CD14-positive monocyte (primary cell): ENCODE measurements around the gene TAOK1. TPM values are rescaled to one million over a fixed set of nuclear protein-coding genes. Genes with fewer than 3 reads are reported as not detected.

Source experiments
- DNase-seq, 3 donors: peaks; one replicate each; pipeline ENCODE4 v3.0.0-alpha.2; 2011 to 2022
- H2AFZ ChIP-seq: 2 replicates; pipeline ENCODE4 v1.6.0; 2012; ENCODE audit warnings: mild to moderate bottlenecking, low read depth, low read length, inconsistent platforms; ENCODE audit not compliant: insufficient read depth, poor library complexity, severe bottlenecking
- H3K27ac ChIP-seq, 2 donors: 1 replicate in 1 of 2; 2 replicates in 1 of 2; pipeline ENCODE4 v1.5.1; 2012 to 2013; ENCODE audit warnings: low read length in 2 of 2, control low read depth in 1 of 2, inconsistent platforms in 1 of 2, low read depth in 1 of 2, mild to moderate bottlenecking in 1 of 2
- H3K27me3 ChIP-seq, 2 donors: one replicate each; pipeline versions ENCODE4 v1.6.0 to v1.6.1; 2011 to 2013; ENCODE audit warnings: low read length in 2 of 2; ENCODE audit not compliant: control insufficient read depth in 2 of 2, insufficient read depth in 2 of 2
- H3K36me3 ChIP-seq, 2 donors: replicated peaks in 1 of 2; 1 replicate in 1 of 2; 2 replicates in 1 of 2; pipeline versions ENCODE4 v1.5.1 to v1.6.1; 2012 to 2013; ENCODE audit warnings: low read length in 2 of 2, control low read depth in 1 of 2, inconsistent platforms in 1 of 2, mild to moderate bottlenecking in 1 of 2; ENCODE audit not compliant: insufficient read depth in 2 of 2, control insufficient read depth in 1 of 2
- H3K4me1 ChIP-seq, 2 donors: 1 replicate in 1 of 2; 2 replicates in 1 of 2; pipeline versions ENCODE4 v1.5.1 to v1.6.1; 2012 to 2013; ENCODE audit warnings: low read length in 2 of 2, control low read depth in 1 of 2, inconsistent platforms in 1 of 2, mild to moderate bottlenecking in 1 of 2, moderate library complexity in 1 of 2; ENCODE audit not compliant: insufficient read depth in 2 of 2, control insufficient read depth in 1 of 2
- H3K4me2 ChIP-seq: replicated peaks from 2 replicates; pipeline ENCODE3; 2012; ENCODE audit warnings: low read length, moderate library complexity, mild to moderate bottlenecking; ENCODE audit not compliant: poor library complexity, severe bottlenecking; ENCODE audit errors: extremely low read depth
- H3K4me3 ChIP-seq, 3 experiments: fragments of 200-600 bp in 1 of 3; sonication (generic) in 1 of 3; replicated peaks in 1 of 3; 1 replicate in 2 of 3; 2 replicates in 1 of 3; pipeline ENCODE4 v1.5.1; 2011 to 2013; ENCODE audit warnings: low read length in 3 of 3, mild to moderate bottlenecking in 3 of 3, control low read depth in 2 of 3, low read depth in 2 of 3, inconsistent platforms in 1 of 3, moderate library complexity in 1 of 3
- H3K79me2 ChIP-seq: 2 replicates; pipeline ENCODE4 v1.6.0; 2012; ENCODE audit warnings: mild to moderate bottlenecking, control low read depth, inconsistent platforms, low read length, moderate library complexity; ENCODE audit not compliant: insufficient read depth
- H3K9ac ChIP-seq: 2 replicates; pipeline ENCODE4 v1.6.0; 2017; ENCODE audit warnings: low read length, mild to moderate bottlenecking; ENCODE audit not compliant: insufficient read depth, poor library complexity, severe bottlenecking
- H3K9me3 ChIP-seq, 2 donors: replicated peaks in 1 of 2; 1 replicate in 1 of 2; 2 replicates in 1 of 2; pipeline versions ENCODE4 v1.5.1 to v1.6.1; 2012 to 2013; ENCODE audit warnings: low read length in 2 of 2, control low read depth in 1 of 2; ENCODE audit not compliant: control insufficient read depth in 1 of 2, insufficient read depth in 1 of 2
- H4K20me1 ChIP-seq: 2 replicates; pipeline ENCODE4 v1.6.0; 2012; ENCODE audit warnings: mild to moderate bottlenecking, low read length, control low read depth, moderate library complexity; ENCODE audit not compliant: insufficient read depth
- H3K27ac Mint-ChIP-seq, 7 donors: one replicate each; pipeline ENCODE4 v1.8.0; 2020; ENCODE audit warnings: mild to moderate bottlenecking in 7 of 7, mixed read lengths in 7 of 7, moderate library complexity in 6 of 7, inconsistent platforms in 2 of 7
- H3K27me3 Mint-ChIP-seq, 3 donors: one replicate each; pipeline ENCODE4 v1.8.0; 2021 to 2022; ENCODE audit warnings: low read depth in 3 of 3, mild to moderate bottlenecking in 3 of 3, mixed read lengths in 3 of 3, moderate library complexity in 3 of 3, inconsistent platforms in 1 of 3
- H3K36me3 Mint-ChIP-seq, 2 donors: one replicate each; pipeline ENCODE4 v1.8.0; 2020; ENCODE audit warnings: mixed read lengths in 2 of 2, inconsistent platforms in 1 of 2, mild to moderate bottlenecking in 1 of 2
- H3K4me1 Mint-ChIP-seq: one replicate; pipeline ENCODE4 v1.8.0; 2020; ENCODE audit warnings: mild to moderate bottlenecking, mixed read lengths
- H3K4me3 Mint-ChIP-seq, 2 donors: one replicate each; pipeline ENCODE4 v1.8.0; 2020; ENCODE audit warnings: mild to moderate bottlenecking in 2 of 2, mixed read lengths in 2 of 2, moderate library complexity in 1 of 2
- H3K9me3 Mint-ChIP-seq, 7 donors: one replicate each; pipeline ENCODE4 v1.8.0; 2020 to 2022; ENCODE audit warnings: mixed read lengths in 7 of 7, mild to moderate bottlenecking in 6 of 7, moderate library complexity in 6 of 7, inconsistent platforms in 2 of 7
- WGBS: methylation state at CpG from one replicate; pipeline ENCODE4 v1.1.5; 2013; ENCODE audit warnings: missing lambda C conversion rate; ENCODE audit not compliant: insufficient coverage; 5-methylcytosine and 5-hydroxymethylcytosine counted together
- intact Hi-C, 2 donors: fragments of 100-400 bp; cut with micrococcal nuclease; formaldehyde crosslinking; loops; one replicate each; pipeline versions ENCODE4 v1.15.0 to v1.15.1; 2023
- polyA plus RNA-seq, 3 donors: library from polyadenylated mRNA; depleted of rRNA in 1 of 3; unstranded in 2 of 3; stranded (reverse) in 1 of 3; fragments of 300-500 nt in 2 of 3; fragments of >200 nt in 1 of 3; fragmentation: Illumina TruSeq in 2 of 3; gene quantifications; 1 replicate in 2 of 3; 2 replicates in 1 of 3; pipeline ENCODE4 v1.2.3, GENCODE V29; 2012 to 2021
- TF ChIP-seq, protein P1 (sequence below): fragments of 200-600 bp; IDR thresholded peaks from one replicate; pipeline ENCODE4 v1.8.0; 2022; ENCODE audit warnings: antibody characterized with exemption, mild to moderate bottlenecking

Gene TAOK1
- polyA plus RNA-seq, 3 donors, result 2.4 to 13.9 (median 4.8) TPM

- peak; percentile 36 to 64 (median 53) for DNase-seq
- Histone ChIP-seq H3K27me3 (no peaks in the 10 kb centered on the region), H4K20me1 (no peaks in the 10 kb centered on the region), H3K27ac (peak overlapping the region in 1 of 2 donors; percentile 21), H2AFZ (peak overlapping the region; percentile 82), H3K36me3 (no peaks in the 10 kb centered on the region), H3K9me3 (no peaks in the 10 kb centered on the region), H3K4me1 (peaks cover 4 to 8% of the 10 kb centered on the region in 2 donors), H3K4me3 (peak overlapping the region in 1 of 3 experiments; percentile 53), H3K4me2 (peak overlapping the region; percentile 46), H3K9ac (no peak overlapping the region), H3K79me2 (no peaks in the 10 kb centered on the region)
- Mint-ChIP-seq H3K36me3 (no peaks in the 10 kb centered on the region), H3K4me1 (no peaks in the 10 kb centered on the region), H3K27ac (no peak overlapping the region), H3K4me3 (no peak overlapping the region), H3K27me3 (no peaks in the 10 kb centered on the region), H3K9me3 (peaks cover 0 to 4% (median 0%) of the 10 kb centered on the region in 7 donors)
- intact Hi-C loops, result loop anchor here (10.0 kb wide), 2 partner anchors 75 to 195 kb away; partner anchors contain the start of genes ABHD15 (in 1 of the 2) and TP53I13 (in 1 of the 2)
- 0% methylated on average over 5 of the region's 7 CpGs for WGBS
- TF ChIP-seq, protein P1, sequence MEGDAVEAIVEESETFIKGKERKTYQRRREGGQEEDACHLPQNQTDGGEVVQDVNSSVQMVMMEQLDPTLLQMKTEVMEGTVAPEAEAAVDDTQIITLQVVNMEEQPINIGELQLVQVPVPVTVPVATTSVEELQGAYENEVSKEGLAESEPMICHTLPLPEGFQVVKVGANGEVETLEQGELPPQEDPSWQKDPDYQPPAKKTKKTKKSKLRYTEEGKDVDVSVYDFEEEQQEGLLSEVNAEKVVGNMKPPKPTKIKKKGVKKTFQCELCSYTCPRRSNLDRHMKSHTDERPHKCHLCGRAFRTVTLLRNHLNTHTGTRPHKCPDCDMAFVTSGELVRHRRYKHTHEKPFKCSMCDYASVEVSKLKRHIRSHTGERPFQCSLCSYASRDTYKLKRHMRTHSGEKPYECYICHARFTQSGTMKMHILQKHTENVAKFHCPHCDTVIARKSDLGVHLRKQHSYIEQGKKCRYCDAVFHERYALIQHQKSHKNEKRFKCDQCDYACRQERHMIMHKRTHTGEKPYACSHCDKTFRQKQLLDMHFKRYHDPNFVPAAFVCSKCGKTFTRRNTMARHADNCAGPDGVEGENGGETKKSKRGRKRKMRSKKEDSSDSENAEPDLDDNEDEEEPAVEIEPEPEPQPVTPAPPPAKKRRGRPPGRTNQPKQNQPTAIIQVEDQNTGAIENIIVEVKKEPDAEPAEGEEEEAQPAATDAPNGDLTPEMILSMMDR, result peak; percentile 83
Observed at GRCh38 chr17:29369831-29370735, 20.1 kb upstream of the TAOK1 start.

- H3K79me2 ChIP-seq, result no peaks in the 10 kb centered on the region
- TF ChIP-seq, protein P1, result no peak
- no peaks in the 10 kb centered on the region for H3K36me3 Mint-ChIP-seq
- DNase-seq, result no peak
- WGBS, result 70% methylated on average over 1 of the region's 3 CpGs
- intact Hi-C loops, result loop anchor here in 1 of 2 donors (10.0 kb wide), 1 partner anchor 68 kb away; no protein-coding TSS in a partner anchor
- H3K27ac ChIP-seq, result no peak overlapping the region
- H3K27me3 Mint-ChIP-seq, result peaks cover 0 to 4% (median 0%) of the 10 kb centered on the region in 3 donors
- H3K27me3 ChIP-seq, result no peaks in the 10 kb centered on the region
- no peaks in the 10 kb centered on the region for H3K36me3 ChIP-seq
- peaks cover 0 to 11% of the 10 kb centered on the region in 2 donors for H3K4me1 ChIP-seq
- no peak overlapping the region for H3K9ac ChIP-seq
- no peak overlapping the region for H3K27ac Mint-ChIP-seq
- H3K9me3 Mint-ChIP-seq, result peaks cover 0 to 2% (median 0%) of the 10 kb centered on the region in 7 donors
- H3K9me3 ChIP-seq, result no peaks in the 10 kb centered on the region
- no peak overlapping the region for H3K4me3 ChIP-seq
- H2AFZ ChIP-seq, result no peak overlapping the region
- H3K4me1 Mint-ChIP-seq, result peaks cover 6% of the 10 kb centered on the region
- no peak overlapping the region for H3K4me2 ChIP-seq
- no peak overlapping the region for H3K4me3 Mint-ChIP-seq
- H4K20me1 ChIP-seq, result no peaks in the 10 kb centered on the region
Observed at GRCh38 chr17:29376667-29377270, 13.4 kb upstream of the TAOK1 start.
